Astrocyte of the cerebellum (primary cell): ENCODE results near the gene ENOSF1.
A peak's percentile ranks its signal among the peaks of the same experiment; 100 is the strongest.

ENCODE experiments used
- DNase-seq: peaks from one replicate; pipeline ENCODE4 v3.0.0-alpha.2; 2011; ENCODE audit warnings: low read depth
- H3K4me3 ChIP-seq: 2 replicates; pipeline ENCODE4 v1.5.1; 2011; ENCODE audit warnings: mild to moderate bottlenecking, low read depth, low read length, moderate library complexity
- CTCF ChIP-seq: IDR thresholded peaks from 2 replicates; pipeline ENCODE4 v1.5.1; 2012; ENCODE audit warnings: low read length, low read depth, moderate library complexity, mild to moderate bottlenecking; ENCODE audit errors: missing control alignments
- in situ Hi-C: cut with HindIII; loops from 2 replicates; pipeline ENCODE4 v1.10.0; 2017; ENCODE audit warnings: low sequenced_read_pairs

Gene ENOSF1

DNA sequence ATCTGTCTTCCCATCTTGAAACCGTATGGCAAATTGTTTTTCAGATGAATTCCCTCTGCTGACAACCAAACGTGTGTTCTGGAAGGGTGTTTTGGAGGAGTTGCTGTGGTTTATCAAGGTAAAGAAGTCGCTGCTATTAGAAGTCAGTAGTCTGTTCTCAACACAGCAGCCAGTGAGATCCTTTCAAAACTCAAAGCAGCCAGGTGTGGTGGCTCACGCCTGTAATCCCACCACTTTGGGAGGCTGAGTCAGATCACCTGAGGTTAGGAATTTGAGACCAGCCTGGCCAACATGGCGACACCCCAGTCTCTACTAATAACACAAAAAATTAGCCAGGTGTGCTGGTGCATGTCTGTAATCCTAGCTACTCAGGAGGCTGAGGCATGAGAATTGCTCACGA is 52.8 kb downstream of the ENOSF1 start:
- H3K4me3 ChIP-seq = no peak overlapping the region
- no peak for DNase-seq
- in situ Hi-C loops = no loop called here
- TF ChIP-seq CTCF = no peak

DNA sequence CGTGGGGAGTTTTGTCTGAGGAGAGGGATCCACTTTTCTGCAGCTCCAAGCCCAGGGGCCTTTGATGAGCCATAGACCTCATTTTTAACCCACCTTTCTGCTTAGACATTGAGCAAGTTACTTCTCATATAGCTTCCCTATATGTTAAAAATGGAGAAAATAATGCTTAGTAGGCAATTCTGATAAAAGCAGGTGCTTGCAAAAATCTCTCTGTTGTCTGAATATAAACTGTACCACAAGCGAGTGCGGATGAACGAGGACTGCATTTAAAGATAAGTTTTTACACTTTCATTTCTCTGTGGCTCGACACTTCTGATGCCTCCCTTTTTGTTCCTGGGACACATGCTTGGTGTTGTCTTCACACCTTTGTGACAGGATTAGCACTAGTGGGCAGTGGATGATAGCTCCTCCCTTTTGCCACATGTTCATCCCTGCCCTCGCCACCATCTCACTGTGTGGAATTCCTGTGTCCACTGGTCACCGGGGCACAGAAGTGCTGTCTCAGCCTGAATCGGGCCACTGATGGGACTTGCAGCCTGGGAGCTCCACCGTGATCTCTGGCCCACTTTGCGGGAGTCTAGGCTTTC is 53.4 kb downstream of the ENOSF1 start:
- TF ChIP-seq CTCF = no peak
- DNase-seq = no peak
- peak overlapping the region; percentile 90 for H3K4me3 ChIP-seq
- in situ Hi-C loops = no loop called here

- H3K4me3 ChIP-seq = peak overlapping the region; percentile 90
- TF ChIP-seq CTCF = no peak
- peak; percentile 66 for DNase-seq
- in situ Hi-C loops = no loop called here
Measured at GRCh38 chr18:658001-658946, 54.2 kb downstream of the ENOSF1 start.

DNA sequence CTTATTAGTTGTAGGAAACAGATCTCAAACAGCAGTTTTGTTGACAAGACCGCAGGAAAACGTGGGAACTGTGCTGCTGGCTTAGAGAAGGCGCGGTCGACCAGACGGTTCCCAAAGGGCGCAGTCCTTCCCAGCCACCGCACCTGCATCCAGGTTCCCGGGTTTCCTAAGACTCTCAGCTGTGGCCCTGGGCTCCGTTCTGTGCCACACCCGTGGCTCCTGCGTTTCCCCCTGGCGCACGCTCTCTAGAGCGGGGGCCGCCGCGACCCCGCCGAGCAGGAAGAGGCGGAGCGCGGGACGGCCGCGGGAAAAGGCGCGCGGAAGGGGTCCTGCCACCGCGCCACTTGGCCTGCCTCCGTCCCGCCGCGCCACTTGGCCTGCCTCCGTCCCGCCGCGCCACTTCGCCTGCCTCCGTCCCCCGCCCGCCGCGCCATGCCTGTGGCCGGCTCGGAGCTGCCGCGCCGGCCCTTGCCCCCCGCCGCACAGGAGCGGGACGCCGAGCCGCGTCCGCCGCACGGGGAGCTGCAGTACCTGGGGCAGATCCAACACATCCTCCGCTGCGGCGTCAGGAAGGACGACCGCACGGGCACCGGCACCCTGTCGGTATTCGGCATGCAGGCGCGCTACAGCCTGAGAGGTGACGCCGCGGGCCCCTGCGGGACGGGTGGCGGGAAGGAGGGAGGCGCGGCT is 55.0 kb downstream of the ENOSF1 start, which contains the start of gene TYMS:
TYMS (plus strand) TSS at position 343 of the 690 bp plus-strand sequence; CDS start at position 433, 90 bp downstream.
- no peak for DNase-seq
- in situ Hi-C loops = no loop called here

GRCh38 chr18:655445-655844 is 57.0 kb downstream of the ENOSF1 start:
- no peak overlapping the region for H3K4me3 ChIP-seq
- no peak for DNase-seq
- in situ Hi-C loops = no loop called here
- TF ChIP-seq CTCF = no peak

More for the DNA sequence above, 55.0 kb downstream of the ENOSF1 start, which contains the start of gene TYMS:
- H3K4me3 ChIP-seq = peak within 1 kb of the TSS; percentile 90
- TF ChIP-seq CTCF = peak; percentile 10

GRCh38 chr18:654601-655000 is 57.8 kb downstream of the ENOSF1 start:
- DNase-seq = no peak
- in situ Hi-C loops = no loop called here
- H3K4me3 ChIP-seq = no peak overlapping the region
- TF ChIP-seq CTCF = no peak
